OCI-M2 (cell line): ENCODE results near the gene PTPN12.
"Not testable (repeated sequence)": the region's sequence is repeated elsewhere in the genome, so short reads cannot be mapped to it uniquely, and the experiment has no call there.

Source experiments
- DNase-seq: peaks from one replicate; lab custom pipeline; 2025; ENCODE audit not compliant: unreplicated experiment; lab: John Stamatoyannopoulos, UW

PTPN12 gene

DNA sequence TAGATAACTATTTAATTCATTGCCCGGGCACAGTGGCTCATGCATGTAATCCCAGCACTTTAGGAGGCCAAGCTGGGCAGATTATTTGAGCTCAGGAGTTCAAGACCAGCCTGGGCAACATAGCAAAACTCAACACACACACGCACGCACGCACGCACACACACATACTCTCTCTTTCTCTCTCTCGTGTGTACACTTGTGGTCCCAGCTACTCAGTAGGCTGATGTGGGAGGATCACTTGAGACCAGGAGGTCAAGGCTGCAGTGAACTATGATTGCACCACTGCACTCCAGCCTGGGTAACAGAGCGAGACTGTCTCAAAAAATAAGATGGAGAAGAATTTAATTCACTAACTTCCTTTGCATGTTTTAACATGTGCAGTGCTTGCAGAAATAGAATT, 38.1 kb downstream of the PTPN12 start:
- no peak for DNase-seq

DNA sequence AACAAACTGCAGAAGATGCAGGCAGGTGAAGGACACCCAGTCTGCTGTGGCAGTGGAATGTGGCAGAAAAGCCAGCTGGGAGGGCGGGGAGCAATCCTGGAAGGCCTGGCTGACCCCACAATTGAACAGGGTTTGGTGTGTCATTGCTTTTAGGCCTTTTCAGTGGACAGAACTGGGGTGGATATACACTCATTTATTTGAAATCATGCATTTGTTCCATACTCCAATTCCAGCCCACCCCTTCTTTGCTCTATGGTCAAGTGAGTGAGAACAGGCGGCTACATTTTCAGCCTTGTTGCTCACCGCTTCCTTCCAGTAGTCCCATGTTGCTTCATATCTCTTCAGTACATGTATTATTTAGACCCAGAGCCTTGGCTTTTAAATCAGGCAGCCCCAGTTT, 39.8 kb downstream of the PTPN12 start:
- DNase-seq = no peak

GRCh38 chr7:77579797-77580196, 42.7 kb downstream of the PTPN12 start:
- no peak for DNase-seq

DNA sequence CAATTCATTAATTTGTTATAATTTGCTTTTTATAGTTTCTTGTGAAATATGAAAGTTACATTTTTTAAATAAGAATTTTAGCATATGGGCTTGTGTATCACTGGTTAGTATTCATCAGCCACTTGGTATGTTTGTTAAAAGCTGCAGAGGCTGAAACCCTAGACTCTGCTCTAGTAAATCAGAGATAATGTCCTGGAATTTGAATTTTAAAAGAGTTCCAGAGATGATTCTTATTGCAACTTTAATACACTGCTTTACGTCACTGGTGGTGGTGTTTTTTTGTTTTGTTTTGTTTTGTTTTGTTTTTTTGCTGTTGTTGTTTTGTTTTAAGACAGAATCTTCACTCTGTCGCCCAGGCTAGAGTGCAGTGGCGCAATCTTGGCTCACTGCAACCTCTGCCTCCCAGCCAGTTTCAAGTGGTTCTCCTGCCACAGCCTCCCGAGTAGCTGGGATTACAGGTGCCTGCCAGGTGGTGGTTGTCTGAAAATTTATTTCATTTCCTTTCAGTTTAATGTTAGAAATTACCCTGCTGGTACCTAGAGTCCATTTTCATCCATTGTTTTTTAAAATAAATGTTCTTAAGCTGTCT, 43.8 kb downstream of the PTPN12 start:
- DNase-seq = no peak

DNA sequence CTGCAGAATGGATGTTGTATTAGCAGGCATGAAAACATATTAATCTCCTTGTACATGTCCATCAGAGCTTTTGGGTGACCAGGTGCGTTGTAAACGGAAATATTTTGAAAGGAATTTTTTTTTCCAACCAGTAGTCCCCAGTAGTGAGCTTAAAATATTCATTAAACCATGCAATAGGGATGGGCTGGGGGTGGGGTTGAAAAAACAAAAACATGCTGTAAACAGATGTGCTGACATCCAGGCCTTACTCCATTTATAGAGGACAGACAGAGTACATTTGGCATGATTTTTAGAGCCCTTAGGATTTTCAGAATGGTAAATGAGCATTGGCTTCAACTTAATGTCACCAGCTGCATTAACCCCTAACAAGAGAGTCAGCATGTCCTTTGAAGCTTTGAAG, 50.2 kb downstream of the PTPN12 start:
- no peak for DNase-seq

GRCh38 chr7:77600952-77601351, 63.9 kb downstream of the PTPN12 start:
- DNase-seq = no peak

GRCh38 chr7:77606562-77606961, 69.5 kb downstream of the PTPN12 start:
- DNase-seq = no peak

GRCh38 chr7:77619314-77619713, 82.2 kb downstream of the PTPN12 start:
- no peak for DNase-seq

DNA sequence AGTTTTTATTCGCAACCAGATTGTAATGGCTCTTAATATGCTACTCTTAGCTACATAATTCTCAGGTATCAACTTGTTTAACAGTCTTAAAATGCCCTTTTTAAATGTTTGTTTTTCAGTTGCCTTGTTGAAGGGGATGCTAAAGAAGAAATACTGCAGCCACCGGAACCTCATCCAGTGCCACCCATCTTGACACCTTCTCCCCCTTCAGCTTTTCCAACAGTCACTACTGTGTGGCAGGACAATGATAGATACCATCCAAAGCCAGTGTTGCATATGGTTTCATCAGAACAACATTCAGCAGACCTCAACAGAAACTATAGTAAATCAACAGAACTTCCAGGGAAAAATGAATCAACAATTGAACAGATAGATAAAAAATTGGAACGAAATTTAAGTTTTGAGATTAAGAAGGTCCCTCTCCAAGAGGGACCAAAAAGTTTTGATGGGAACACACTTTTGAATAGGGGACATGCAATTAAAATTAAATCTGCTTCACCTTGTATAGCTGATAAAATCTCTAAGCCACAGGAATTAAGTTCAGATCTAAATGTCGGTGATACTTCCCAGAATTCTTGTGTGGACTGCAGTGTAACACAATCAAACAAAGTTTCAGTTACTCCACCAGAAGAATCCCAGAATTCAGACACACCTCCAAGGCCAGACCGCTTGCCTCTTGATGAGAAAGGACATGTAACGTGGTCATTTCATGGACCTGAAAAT, 89.7 kb downstream of the PTPN12 start:
- DNase-seq = no peak

DNA sequence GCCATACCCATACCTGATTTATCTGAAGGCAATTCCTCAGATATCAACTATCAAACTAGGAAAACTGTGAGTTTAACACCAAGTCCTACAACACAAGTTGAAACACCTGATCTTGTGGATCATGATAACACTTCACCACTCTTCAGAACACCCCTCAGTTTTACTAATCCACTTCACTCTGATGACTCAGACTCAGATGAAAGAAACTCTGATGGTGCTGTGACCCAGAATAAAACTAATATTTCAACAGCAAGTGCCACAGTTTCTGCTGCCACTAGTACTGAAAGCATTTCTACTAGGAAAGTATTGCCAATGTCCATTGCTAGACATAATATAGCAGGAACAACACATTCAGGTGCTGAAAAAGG, 90.2 kb downstream of the PTPN12 start:
- DNase-seq = no peak

DNA sequence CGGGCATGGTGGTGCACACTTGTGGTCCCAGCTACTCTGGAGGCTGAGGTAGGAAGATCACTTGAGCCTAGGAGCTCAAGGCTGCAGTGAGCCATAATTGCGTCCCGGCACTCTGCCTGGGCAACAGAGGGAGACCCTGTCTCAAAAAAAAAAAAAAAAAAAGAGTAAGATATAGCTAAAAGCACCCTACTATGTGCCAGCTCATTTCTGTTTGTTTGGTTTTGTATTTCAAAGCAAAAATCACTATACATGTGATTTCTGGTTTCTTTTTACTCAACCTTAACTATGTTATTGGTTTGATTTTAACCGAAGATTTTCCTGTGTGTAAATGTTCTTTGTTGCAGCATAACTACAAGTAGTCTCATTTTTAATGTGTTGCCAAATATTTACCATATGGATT, 92.7 kb downstream of the PTPN12 start:
- DNase-seq = no peak

DNA sequence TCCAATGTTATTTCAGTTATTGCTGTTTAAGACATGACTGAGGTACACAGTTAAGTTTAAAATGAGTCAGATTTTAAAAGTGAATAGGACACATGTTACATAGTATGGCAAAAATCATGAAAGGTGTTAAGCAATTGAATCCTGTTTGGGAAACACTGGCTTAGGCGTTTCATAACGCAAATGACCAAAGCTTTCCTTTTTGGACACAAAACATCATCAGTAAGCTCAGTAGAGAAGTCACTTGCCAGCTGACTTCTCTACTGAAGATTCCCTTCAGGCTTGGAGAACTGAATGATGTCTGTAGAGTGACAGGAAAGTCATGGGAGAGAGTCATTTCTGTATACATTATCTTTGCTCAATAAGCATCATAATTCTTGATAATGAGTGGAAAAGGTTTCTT, 94.7 kb downstream of the PTPN12 start:
- DNase-seq = no peak

DNA sequence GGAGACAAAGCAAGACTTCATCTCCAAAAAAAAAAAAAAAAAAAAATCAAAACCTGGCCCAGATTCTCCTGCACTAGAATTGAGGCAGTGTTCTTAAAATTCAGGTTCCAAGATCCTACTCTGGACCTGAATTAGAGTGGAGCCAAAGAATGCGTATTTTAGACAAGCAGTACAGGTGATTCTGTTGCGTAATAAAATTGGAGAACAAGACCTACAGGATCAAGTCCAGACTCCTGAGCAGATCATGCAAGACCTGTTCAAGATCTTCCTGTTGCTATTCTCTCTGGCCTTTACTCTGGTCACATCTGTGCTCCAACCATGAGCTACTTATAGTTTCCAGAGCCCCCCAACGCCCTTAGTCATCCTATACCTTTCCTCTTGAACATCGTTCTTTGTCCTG, 107.7 kb downstream of the PTPN12 start:
- no peak for DNase-seq

DNA sequence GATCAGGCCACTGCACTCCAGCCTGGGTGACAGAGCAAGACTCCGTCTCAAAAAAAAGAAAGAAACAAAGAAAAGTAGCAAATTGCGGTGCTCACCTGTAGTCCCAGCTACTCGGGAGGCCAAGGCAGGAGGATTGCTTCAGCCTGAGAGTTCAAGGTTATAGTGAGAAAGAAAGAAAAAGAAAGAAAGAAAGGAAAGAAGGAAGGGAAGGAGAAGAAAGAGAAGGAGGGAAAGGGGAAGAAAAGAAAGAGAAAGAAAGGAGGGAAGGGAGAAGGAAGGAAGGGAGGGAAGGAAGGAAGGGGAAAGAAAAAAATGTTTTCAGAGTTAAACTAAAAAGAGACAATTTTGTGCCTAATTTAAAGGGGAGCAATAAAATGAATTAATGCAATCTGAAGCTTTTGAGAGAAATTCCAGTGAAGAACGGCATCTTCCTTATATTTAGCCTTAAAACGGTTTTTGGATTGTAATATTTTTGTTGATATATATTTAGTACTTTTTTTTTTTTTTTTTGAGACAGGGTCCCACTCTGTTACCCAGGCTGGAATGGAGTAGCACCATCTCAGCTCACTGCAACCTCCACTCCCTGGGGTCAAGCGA, 111.7 kb downstream of the PTPN12 start:
- DNase-seq = no peak

DNA sequence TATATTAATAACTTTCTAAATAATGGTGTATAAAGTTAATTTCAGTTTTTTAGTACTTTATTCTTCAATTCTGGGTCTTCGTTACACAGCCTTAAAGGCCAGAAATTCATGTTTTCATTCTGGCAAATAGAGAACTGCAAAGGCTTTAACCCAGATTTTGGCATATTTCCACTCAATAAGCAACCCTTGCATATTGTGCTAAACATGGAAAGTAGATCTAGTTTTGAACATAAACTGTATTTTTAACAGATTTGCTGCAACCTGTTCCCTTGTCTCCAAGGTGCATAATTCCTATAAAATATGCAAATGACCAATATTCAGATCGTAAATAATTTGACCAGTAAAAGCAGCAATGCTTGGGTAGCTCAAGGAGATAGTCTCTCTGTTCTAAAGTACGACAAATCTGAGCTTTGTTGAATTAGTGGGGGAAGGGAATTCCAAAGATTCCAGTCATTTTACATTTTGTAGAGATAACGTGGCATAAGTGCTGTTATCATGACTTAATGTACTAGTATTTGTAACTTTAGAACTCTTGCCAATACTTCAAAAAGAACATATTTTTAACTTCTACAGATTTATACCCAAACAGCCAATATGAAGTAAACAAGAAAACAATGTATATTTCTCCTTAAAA, 112.7 kb downstream of the PTPN12 start:
- DNase-seq = no peak

DNA sequence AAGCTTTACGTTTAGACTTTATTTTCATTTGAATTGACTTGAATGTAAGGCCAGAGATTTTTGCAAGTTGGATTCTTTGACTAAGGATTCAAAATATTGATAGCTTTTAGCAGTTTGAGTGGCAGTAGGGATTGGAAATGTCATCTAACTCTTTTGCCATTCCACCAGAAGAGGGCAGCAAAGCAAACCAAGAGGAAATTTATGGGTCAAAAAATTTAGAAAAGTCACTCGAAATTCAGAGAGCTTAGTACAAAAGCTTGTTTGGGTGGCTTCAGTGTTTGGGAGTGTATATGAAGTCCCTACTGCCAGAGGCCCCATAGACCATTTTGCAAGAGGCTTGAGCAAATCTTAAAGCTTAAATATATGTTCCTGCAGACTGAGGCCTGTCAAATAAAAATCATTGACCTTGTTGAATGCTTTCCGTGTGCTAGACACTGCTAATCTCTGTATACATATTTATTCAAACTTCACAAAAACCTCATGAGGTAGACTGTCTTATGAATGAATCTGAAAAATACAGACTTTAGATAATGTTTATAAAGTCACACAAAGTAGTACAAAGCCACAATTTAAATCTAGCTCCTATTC, 114.6 kb downstream of the PTPN12 start:
- no peak for DNase-seq

- DNase-seq = not testable (repeated sequence)
Observed at GRCh38 chr7:77652826-77653225, 115.7 kb downstream of the PTPN12 start.

DNA sequence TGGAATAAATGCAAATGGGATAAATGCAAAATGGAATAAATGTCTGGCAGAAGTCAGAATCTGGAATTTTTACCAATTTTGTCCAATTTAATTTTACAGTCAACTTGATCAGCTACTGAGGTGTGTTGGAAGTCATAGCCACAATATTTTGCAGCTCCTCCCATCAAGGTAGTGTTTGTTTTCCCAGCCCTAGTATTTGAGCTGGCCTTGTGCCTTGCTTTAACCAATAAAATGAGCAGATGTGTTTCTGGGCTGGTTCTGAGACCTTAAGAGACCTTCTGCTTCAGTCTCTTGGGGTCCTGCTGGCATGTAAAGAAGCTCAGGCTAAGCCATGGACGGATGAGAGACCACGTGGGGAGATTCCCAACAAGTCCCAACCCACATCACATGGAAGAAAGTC, 116.5 kb downstream of the PTPN12 start:
- DNase-seq = no peak

GRCh38 chr7:77655356-77655755, 118.3 kb downstream of the PTPN12 start:
- DNase-seq = no peak

DNA sequence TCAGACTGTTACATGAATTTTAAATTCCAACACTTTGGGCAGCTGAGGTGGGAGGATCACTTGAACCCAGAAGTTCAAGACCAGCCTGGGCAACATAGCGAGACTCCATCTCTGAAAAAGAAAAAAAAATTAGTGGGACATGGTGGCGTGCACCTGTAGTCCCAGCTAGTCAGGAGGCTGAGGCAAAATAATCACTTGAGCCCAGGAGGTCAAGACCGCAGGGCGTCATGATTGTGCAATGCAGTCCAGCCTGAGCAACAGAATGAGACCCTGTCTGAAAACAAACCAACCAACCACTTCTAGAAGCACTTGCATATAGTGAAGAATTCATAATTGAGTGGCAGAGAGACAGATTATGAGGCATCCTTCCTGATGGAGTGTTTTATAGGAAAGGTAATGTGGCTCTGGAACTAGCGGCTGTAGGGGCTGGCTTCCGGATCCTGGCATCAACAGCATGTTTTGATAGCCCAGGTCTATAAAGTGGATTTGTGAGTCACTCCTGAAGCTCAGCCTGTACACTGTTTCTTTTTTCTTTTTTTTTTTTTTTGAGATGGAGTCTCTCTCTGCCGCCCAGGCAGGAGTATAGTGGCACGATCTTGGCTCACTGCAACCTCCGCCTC, 118.9 kb downstream of the PTPN12 start:
- no peak for DNase-seq

- no peak for DNase-seq
Observed at GRCh38 chr7:77657427-77658224, 120.5 kb downstream of the PTPN12 start.
